SK-N-SH treated with all-trans-retinoic acid at 6 μM for 48 hours (cell line): ENCODE data around the gene NPM3.

Experiments used
- ATAC-seq: fragments of 200-7000 bp; cut with Tn5 transposase; 3 replicates; pipeline ENCODE4 v1.9.1; 2020; ENCODE audit warnings: mild to moderate bottlenecking, moderate library complexity
- ARNTL ChIP-seq: fragments of 450-650 bp; formaldehyde crosslinking; IDR thresholded peaks from 2 replicates; pipeline ENCODE4 v1.5.0; 2020; ENCODE audit warnings: low read depth, mild to moderate bottlenecking, moderate library complexity, borderline replicate concordance
- BACH2 ChIP-seq: fragments of 250-450 bp; sonication (Bioruptor Pico); IDR thresholded peaks from 2 replicates; pipeline ENCODE4 v1.9.0; 2021; ENCODE audit warnings: mild to moderate bottlenecking, borderline replicate concordance
- CSDC2 ChIP-seq: fragments of 250-450 bp; sonication (Bioruptor Pico); IDR thresholded peaks from 2 replicates; pipeline ENCODE4 v1.5.0; 2020; ENCODE audit warnings: mild to moderate bottlenecking, moderate library complexity
- ESRRG ChIP-seq: fragments of 250-450 bp; sonication (Bioruptor Pico); IDR thresholded peaks from 2 replicates; pipeline ENCODE4 v1.6.1; 2021; ENCODE audit warnings: mild to moderate bottlenecking
- GLIS3 ChIP-seq: fragments of 250-450 bp; sonication (Bioruptor Pico); IDR thresholded peaks from 2 replicates; pipeline ENCODE4 v1.5.0; 2020; ENCODE audit warnings: mild to moderate bottlenecking, moderate library complexity
- ISL1 ChIP-seq: fragments of 250-450 bp; sonication (Bioruptor Pico); IDR thresholded peaks from 2 replicates; pipeline ENCODE4 v2.1.2; 2022; ENCODE audit warnings: mild to moderate bottlenecking, moderate library complexity
- OSR1 ChIP-seq: fragments of 250-450 bp; sonication (Bioruptor Pico); IDR thresholded peaks from 2 replicates; pipeline ENCODE4 v1.8.0; 2022; ENCODE audit warnings: moderate library complexity, mild to moderate bottlenecking, inconsistent platforms
- PPARA ChIP-seq: fragments of 250-450 bp; sonication (Bioruptor Pico); IDR thresholded peaks from 2 replicates; pipeline ENCODE4 v1.5.0; 2020; ENCODE audit warnings: mild to moderate bottlenecking, borderline replicate concordance
- RARB ChIP-seq: fragments of 250-450 bp; sonication (Bioruptor Pico); IDR thresholded peaks from 2 replicates; pipeline ENCODE4 v1.8.0; 2021; ENCODE audit warnings: mild to moderate bottlenecking, moderate library complexity
- SNAI2 ChIP-seq: fragments of 250-450 bp; sonication (Bioruptor Pico); IDR thresholded peaks from 2 replicates; pipeline ENCODE4 v1.5.0; 2020; ENCODE audit warnings: mild to moderate bottlenecking, moderate library complexity
- TCF4 ChIP-seq: fragments of 250-450 bp; sonication (Bioruptor Pico); IDR thresholded peaks from 2 replicates; pipeline ENCODE4 v1.8.0; 2021; ENCODE audit warnings: mild to moderate bottlenecking, moderate library complexity, borderline replicate concordance
- TOX ChIP-seq: fragments of 250-450 bp; sonication (Bioruptor Pico); IDR thresholded peaks from 2 replicates; pipeline ENCODE4 v1.8.0; 2021; ENCODE audit warnings: mild to moderate bottlenecking, moderate library complexity, borderline replicate concordance
- ZC3H10 ChIP-seq: fragments of 250-450 bp; sonication (Bioruptor Pico); IDR thresholded peaks from 2 replicates; pipeline ENCODE4 v1.5.1; 2021; ENCODE audit warnings: mild to moderate bottlenecking, moderate library complexity
- ZFP3 ChIP-seq: fragments of 250-450 bp; sonication (Bioruptor Pico); IDR thresholded peaks from 2 replicates; pipeline ENCODE4 v1.5.0; 2020; ENCODE audit warnings: mild to moderate bottlenecking, moderate library complexity
- ZFP30 ChIP-seq: fragments of 450-650 bp; formaldehyde crosslinking; IDR thresholded peaks from 2 replicates; pipeline ENCODE4 v1.5.0; 2022; ENCODE audit warnings: mild to moderate bottlenecking, moderate library complexity
- ZNF70 ChIP-seq: fragments of 450-650 bp; formaldehyde crosslinking; IDR thresholded peaks from 2 replicates; pipeline ENCODE4 v1.5.0; 2020; ENCODE audit warnings: mild to moderate bottlenecking, moderate library complexity
- ZNF8 ChIP-seq: fragments of 450-650 bp; formaldehyde crosslinking; IDR thresholded peaks from 2 replicates; pipeline ENCODE4 v1.5.0; 2020; ENCODE audit warnings: mild to moderate bottlenecking, moderate library complexity
- TF ChIP-seq, protein P1 (sequence below): fragments of 250-450 bp; sonication (Bioruptor Pico); IDR thresholded peaks from 2 replicates; pipeline ENCODE4 v1.5.1; 2021; ENCODE audit warnings: mild to moderate bottlenecking, moderate library complexity
- TF ChIP-seq, protein P2 (sequence below): fragments of 250-450 bp; sonication (Bioruptor Pico); IDR thresholded peaks from 2 replicates; pipeline ENCODE4 v1.8.0; 2020; ENCODE audit warnings: mild to moderate bottlenecking, moderate library complexity, borderline replicate concordance
- TF ChIP-seq, protein P3 (sequence below): fragments of 250-450 bp; sonication (Bioruptor Pico); IDR thresholded peaks from 2 replicates; pipeline ENCODE4 v1.8.0; 2021; ENCODE audit warnings: low read depth, mild to moderate bottlenecking, moderate library complexity, borderline replicate concordance
- TF ChIP-seq, protein P4 (sequence below): fragments of 250-450 bp; sonication (Bioruptor Pico); IDR thresholded peaks from 2 replicates; pipeline ENCODE4 v1.5.1; 2020; ENCODE audit warnings: low read depth, mild to moderate bottlenecking, moderate library complexity
- TF ChIP-seq, protein P5 (sequence below): fragments of 250-450 bp; sonication (Bioruptor Pico); IDR thresholded peaks from 2 replicates; pipeline ENCODE4 v1.5.0; 2020; ENCODE audit warnings: mild to moderate bottlenecking, moderate library complexity

The NPM3 gene

DNA sequence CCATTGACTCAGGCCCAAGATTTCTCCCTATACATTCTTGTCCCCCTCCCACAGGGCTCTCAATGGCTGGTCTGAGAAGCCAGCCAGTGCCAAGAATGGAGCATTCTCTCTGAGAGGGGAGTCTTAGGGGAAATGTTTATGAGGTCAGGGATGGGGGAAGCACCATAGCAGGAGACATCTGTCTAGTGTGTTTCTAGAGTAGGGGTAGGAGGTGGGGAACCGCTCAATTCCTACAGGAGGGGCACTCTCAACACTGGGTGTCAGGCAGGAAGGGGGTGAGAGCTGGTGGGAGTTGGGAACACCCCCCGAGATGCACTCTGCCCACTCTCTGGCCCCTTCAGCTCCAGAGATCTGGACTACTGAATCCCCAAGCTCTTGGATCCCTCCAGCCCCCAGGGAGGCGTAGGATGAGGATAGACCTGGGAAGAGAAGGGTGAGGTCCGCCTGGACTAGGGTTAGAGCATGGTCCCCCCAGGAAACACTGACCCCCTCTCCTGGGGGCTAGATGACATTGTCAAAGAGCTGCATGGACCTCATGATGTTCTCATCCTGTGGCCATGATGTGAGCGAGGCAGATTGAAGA is 43.7 kb upstream of the NPM3 start:
- ATAC-seq: no peak
- TF ChIP-seq, protein P1, sequence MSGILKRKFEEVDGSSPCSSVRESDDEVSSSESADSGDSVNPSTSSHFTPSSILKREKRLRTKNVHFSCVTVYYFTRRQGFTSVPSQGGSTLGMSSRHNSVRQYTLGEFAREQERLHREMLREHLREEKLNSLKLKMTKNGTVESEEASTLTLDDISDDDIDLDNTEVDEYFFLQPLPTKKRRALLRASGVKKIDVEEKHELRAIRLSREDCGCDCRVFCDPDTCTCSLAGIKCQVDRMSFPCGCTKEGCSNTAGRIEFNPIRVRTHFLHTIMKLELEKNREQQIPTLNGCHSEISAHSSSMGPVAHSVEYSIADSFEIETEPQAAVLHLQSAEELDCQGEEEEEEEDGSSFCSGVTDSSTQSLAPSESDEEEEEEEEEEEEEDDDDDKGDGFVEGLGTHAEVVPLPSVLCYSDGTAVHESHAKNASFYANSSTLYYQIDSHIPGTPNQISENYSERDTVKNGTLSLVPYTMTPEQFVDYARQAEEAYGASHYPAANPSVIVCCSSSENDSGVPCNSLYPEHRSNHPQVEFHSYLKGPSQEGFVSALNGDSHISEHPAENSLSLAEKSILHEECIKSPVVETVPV (CRISPR knock-in tag): no peak
- TF ChIP-seq, protein P2, sequence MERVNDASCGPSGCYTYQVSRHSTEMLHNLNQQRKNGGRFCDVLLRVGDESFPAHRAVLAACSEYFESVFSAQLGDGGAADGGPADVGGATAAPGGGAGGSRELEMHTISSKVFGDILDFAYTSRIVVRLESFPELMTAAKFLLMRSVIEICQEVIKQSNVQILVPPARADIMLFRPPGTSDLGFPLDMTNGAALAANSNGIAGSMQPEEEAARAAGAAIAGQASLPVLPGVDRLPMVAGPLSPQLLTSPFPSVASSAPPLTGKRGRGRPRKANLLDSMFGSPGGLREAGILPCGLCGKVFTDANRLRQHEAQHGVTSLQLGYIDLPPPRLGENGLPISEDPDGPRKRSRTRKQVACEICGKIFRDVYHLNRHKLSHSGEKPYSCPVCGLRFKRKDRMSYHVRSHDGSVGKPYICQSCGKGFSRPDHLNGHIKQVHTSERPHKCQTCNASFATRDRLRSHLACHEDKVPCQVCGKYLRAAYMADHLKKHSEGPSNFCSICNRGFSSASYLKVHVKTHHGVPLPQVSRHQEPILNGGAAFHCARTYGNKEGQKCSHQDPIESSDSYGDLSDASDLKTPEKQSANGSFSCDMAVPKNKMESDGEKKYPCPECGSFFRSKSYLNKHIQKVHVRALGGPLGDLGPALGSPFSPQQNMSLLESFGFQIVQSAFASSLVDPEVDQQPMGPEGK (CRISPR knock-in tag): no peak
- no peak for TF ChIP-seq ESRRG (CRISPR knock-in tag)
- no peak for TF ChIP-seq ARNTL
- no peak for TF ChIP-seq ZFP30 (CRISPR knock-in tag)
- no peak for TF ChIP-seq ISL1
- no peak for TF ChIP-seq SNAI2 (CRISPR knock-in tag)
- no peak for TF ChIP-seq TOX (CRISPR knock-in tag)
- TF ChIP-seq RARB (CRISPR knock-in tag): no peak

DNA sequence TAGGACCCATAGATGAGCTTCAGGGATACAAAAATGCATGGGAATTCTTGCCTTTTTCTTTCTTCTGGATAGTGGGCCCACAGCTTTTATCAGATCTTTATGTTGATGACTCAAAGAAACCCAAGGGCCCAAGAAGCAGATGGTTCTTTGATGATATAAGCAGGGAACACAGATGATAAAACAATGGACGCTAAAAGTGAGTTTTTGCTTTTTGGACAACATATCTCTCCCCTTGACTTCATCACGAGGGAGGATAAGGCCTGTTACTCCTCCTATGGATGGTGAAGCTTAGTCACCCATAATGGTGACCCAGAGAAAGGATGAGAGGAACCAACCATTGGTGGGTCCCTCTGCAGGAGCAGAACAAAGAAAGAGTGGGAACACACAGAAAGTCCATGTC is 41.5 kb upstream of the NPM3 start:
- ATAC-seq: no peak
- TF ChIP-seq BACH2 (CRISPR knock-in tag) (no peak), OSR1 (CRISPR knock-in tag) (no peak), ESRRG (CRISPR knock-in tag) (no peak)

DNA sequence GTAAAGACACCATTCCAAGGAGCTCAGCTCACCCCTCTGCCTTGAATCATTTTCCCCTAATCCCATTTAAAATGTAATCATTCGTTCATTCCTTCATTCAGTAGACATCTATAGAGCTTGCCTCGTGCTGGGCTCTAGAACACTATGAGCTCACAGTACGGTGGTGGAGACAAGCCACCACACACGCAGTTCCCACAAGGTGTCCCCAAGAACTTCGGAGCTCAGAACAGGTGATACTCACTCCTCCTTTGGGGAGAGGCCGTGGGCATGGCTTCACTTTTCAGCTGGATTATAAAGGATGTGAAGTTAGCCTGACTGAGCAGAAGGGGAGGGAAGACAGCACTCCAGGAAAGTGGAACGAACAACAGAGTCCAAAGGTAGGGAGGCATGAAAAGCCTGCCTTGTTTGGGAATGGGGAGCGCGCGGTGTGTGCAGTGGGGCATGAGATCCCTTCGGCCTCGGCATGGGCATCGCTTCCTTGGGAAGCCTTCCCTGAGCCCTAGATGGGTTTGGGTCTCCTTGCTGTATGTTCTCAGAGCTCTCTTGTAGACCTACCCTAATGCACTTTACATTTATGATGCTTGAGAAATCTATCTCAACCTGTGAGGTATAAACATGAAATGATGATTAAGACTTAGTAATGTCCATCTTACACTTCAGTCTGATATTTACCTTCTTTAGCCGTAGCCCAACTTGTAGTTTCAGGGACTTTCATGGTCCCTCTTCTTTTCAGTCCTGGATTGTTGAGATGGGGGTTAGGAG is 35.8 kb upstream of the NPM3 start:
- peak; percentile 27 for ATAC-seq
- no peak for TF ChIP-seq ESRRG (CRISPR knock-in tag)
- TF ChIP-seq, protein P1 (CRISPR knock-in tag): no peak
- TF ChIP-seq, protein P3, sequence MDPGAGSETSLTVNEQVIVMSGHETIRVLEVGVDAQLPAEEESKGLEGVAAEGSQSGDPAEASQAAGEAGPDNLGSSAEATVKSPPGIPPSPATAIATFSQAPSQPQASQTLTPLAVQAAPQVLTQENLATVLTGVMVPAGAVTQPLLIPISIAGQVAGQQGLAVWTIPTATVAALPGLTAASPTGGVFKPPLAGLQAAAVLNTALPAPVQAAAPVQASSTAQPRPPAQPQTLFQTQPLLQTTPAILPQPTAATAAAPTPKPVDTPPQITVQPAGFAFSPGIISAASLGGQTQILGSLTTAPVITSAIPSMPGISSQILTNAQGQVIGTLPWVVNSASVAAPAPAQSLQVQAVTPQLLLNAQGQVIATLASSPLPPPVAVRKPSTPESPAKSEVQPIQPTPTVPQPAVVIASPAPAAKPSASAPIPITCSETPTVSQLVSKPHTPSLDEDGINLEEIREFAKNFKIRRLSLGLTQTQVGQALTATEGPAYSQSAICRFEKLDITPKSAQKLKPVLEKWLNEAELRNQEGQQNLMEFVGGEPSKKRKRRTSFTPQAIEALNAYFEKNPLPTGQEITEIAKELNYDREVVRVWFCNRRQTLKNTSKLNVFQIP (CRISPR knock-in tag): no peak
- TF ChIP-seq CSDC2 (CRISPR knock-in tag): no peak
- no peak for TF ChIP-seq TOX (CRISPR knock-in tag)
- no peak for TF ChIP-seq ZNF8 (CRISPR knock-in tag)
- no peak for TF ChIP-seq RARB (CRISPR knock-in tag)
- TF ChIP-seq TCF4 (CRISPR knock-in tag): no peak
- TF ChIP-seq BACH2 (CRISPR knock-in tag): no peak
- no peak for TF ChIP-seq ZNF70 (CRISPR knock-in tag)
- TF ChIP-seq SNAI2 (CRISPR knock-in tag): no peak
- TF ChIP-seq ZC3H10 (CRISPR knock-in tag): no peak
- TF ChIP-seq ZFP3 (CRISPR knock-in tag): no peak
- TF ChIP-seq, protein P4, sequence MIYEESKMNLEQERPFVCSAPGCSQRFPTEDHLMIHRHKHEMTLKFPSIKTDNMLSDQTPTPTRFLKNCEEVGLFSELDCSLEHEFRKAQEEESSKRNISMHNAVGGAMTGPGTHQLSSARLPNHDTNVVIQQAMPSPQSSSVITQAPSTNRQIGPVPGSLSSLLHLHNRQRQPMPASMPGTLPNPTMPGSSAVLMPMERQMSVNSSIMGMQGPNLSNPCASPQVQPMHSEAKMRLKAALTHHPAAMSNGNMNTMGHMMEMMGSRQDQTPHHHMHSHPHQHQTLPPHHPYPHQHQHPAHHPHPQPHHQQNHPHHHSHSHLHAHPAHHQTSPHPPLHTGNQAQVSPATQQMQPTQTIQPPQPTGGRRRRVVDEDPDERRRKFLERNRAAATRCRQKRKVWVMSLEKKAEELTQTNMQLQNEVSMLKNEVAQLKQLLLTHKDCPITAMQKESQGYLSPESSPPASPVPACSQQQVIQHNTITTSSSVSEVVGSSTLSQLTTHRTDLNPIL (CRISPR knock-in tag): no peak
- TF ChIP-seq PPARA (CRISPR knock-in tag): no peak
- TF ChIP-seq GLIS3 (CRISPR knock-in tag): no peak
- TF ChIP-seq, protein P5, sequence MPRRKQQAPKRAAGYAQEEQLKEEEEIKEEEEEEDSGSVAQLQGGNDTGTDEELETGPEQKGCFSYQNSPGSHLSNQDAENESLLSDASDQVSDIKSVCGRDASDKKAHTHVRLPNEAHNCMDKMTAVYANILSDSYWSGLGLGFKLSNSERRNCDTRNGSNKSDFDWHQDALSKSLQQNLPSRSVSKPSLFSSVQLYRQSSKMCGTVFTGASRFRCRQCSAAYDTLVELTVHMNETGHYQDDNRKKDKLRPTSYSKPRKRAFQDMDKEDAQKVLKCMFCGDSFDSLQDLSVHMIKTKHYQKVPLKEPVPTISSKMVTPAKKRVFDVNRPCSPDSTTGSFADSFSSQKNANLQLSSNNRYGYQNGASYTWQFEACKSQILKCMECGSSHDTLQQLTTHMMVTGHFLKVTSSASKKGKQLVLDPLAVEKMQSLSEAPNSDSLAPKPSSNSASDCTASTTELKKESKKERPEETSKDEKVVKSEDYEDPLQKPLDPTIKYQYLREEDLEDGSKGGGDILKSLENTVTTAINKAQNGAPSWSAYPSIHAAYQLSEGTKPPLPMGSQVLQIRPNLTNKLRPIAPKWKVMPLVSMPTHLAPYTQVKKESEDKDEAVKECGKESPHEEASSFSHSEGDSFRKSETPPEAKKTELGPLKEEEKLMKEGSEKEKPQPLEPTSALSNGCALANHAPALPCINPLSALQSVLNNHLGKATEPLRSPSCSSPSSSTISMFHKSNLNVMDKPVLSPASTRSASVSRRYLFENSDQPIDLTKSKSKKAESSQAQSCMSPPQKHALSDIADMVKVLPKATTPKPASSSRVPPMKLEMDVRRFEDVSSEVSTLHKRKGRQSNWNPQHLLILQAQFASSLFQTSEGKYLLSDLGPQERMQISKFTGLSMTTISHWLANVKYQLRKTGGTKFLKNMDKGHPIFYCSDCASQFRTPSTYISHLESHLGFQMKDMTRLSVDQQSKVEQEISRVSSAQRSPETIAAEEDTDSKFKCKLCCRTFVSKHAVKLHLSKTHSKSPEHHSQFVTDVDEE (CRISPR knock-in tag): no peak
- no peak for TF ChIP-seq ZFP30 (CRISPR knock-in tag)
- TF ChIP-seq ISL1: no peak
- no peak for TF ChIP-seq OSR1 (CRISPR knock-in tag)
- TF ChIP-seq, all 23 proteins: peak for 0
